ENCODE measurements around the gene TBC1D20.

TBC1D20 gene

GRCh38 chr20:437787-438486 lies 24.4 kb downstream of the TBC1D20 start:
- DNase-seq: no peak

GRCh38 chr20:436476-436875 lies 25.9 kb downstream of the TBC1D20 start:
- no peak for DNase-seq

GRCh38 chr20:435558-435957 lies 26.8 kb downstream of the TBC1D20 start:
- DNase-seq: no peak

- no peak for DNase-seq
Observed at GRCh38 chr20:434661-435419, 27.5 kb downstream of the TBC1D20 start.

- no peak for DNase-seq
Observed at GRCh38 chr20:434221-434620, 28.1 kb downstream of the TBC1D20 start.

GRCh38 chr20:433300-433975 lies 28.9 kb downstream of the TBC1D20 start:
- DNase-seq: no peak

- DNase-seq: no peak
Observed at GRCh38 chr20:432677-433299, 29.5 kb downstream of the TBC1D20 start.

GRCh38 chr20:432208-432607 lies 30.1 kb downstream of the TBC1D20 start:
- DNase-seq: no peak

- peak; percentile 10 for DNase-seq
Observed at GRCh38 chr20:431012-431904, 31.1 kb downstream of the TBC1D20 start.

- DNase-seq: no peak
Observed at GRCh38 chr20:430091-430999, 32.0 kb downstream of the TBC1D20 start.

- DNase-seq: no peak
Observed at GRCh38 chr20:428658-429200, 33.6 kb downstream of the TBC1D20 start.

- no peak for DNase-seq
Observed at GRCh38 chr20:427849-428657, 34.3 kb downstream of the TBC1D20 start.

- DNase-seq: no peak
Observed at GRCh38 chr20:427401-427800, 34.9 kb downstream of the TBC1D20 start.

GRCh38 chr20:426566-426965 lies 35.8 kb downstream of the TBC1D20 start:
- DNase-seq: no peak

GRCh38 chr20:421685-422250 lies 40.6 kb downstream of the TBC1D20 start:
- DNase-seq: no peak

GRCh38 chr20:420721-421574 lies 41.4 kb downstream of the TBC1D20 start:
- DNase-seq: peak; percentile 62

GRCh38 chr20:420166-420620 lies 42.1 kb downstream of the TBC1D20 start:
- no peak for DNase-seq

GRCh38 chr20:419556-420165 lies 42.7 kb downstream of the TBC1D20 start:
- DNase-seq: peak; percentile 86
